Anterior cingulate cortex (tissue), 58 donors: ENCODE measurements around the gene SPART.

Experiments
- DNase-seq, 58 donors: peaks; one replicate each; lab custom pipeline; 2025; lab: John Stamatoyannopoulos, UW

SPART gene

DNA sequence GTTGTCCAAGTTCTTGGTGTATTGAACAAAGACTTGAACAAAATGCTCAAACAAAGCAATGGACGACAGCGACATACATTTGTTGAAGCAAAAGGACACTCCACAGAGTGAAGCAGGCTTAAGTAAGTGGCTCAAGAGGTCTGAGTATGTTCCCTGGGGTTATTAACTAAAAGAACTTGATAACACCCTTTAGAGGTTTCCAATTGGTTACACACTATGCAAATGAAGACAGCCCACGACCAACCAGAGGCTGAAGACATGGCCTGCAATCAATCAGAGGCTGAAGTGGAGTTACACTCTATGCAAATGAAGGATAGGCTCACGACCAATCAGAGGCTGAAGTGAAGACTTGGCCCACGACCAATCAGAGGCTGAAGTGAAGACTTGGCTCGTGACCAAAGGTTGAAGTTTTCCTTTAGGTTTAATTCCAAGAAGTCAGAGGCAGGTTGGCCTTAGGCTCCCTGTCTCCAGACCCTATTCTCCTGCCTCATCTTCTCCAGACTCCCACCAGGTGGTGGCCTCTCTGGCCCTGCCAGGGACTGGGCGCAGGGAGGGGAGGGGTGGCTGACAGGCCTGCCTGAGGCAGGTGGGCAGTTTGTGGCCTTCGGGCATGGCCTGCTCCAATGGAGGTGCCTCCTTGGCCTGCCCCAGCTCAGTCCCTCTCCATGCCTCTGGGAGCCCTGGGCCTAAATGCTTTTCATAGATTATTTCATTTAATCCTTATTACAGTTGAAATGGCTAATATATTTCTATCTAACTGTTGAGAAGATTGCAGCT lies 86.6 kb downstream of the SPART start:
- no peak for DNase-seq

DNA sequence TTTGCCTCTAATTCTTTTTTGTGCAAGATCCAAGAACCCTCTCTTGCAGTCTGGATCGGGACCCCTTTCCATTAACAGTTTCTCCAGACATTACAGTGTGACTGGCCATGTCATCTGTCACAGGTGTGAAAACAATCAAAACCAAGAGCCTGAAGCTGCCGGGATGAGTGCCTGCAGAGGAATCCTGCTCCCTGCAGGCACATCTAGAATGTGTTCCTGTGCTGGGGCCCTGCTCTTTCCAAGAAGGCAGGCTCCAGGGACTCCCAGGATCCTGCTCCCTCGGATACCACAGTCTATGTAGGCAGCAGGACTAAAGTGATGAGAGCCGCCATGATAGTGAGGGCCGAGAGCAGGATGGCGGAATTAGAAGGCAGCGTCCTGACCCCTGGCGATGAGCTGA lies 87.4 kb downstream of the SPART start:
- no peak for DNase-seq
